Right ventricle myocardium superior (tissue), 1 donor: Measurements from ENCODE around the gene ZFP62. TPM values are rescaled to one million over a fixed set of nuclear protein-coding genes. Genes with fewer than 3 reads are reported as not detected.
"Not testable (repeated sequence)": the region's sequence is repeated elsewhere in the genome, so short reads cannot be mapped to it uniquely, and the experiment has no call there.

Experiments used
- ATAC-seq: fragments of 200-7000 bp; cut with Tn5 transposase; one replicate; pipeline ENCODE4 v1.9.1; 2020; ENCODE audit warnings: mild to moderate bottlenecking; ENCODE audit not compliant: poor library complexity
- DNase-seq: peaks from one replicate; pipeline ENCODE4 v3.0.0-alpha.2; 2020
- intact Hi-C: fragments of 100-400 bp; cut with DNase I; formaldehyde crosslinking; loops from one replicate; pipeline ENCODE4 v1.11.2; 2022
- long read RNA-seq: library from polyadenylated mRNA; unstranded; transcript quantifications from one replicate; pipeline ENCODE4 v2.0.0, GENCODE V29; 2021
- total RNA-seq: library from RNA; stranded (reverse); fragmentation: NEBNext Ultra II Directional; extraction: Animal tissue kit (Norgen Biotek cat#: 25700); gene quantifications from one replicate; pipeline ENCODE4 v1.2.1, GENCODE V29; 2021
- donor health status: DM: no; HTN: yes; CAD: no; lungs with severe emphysema.

ZFP62 gene
- 16.6 TPM for total RNA-seq
- long read RNA-seq, partial matches to known transcripts: 1 of 16 reads
- long read RNA-seq, other reads (novel, unspliced or antisense): 7 of 16 reads

GRCh38 chr5:180860887-180861822 lies at the start of gene ZFP62:
TSS of gene ZFP62 (minus strand) at chr5:180861276. CDS start at chr5:180861219, 57 bp downstream.
- ATAC-seq: peak; percentile 98
- intact Hi-C loops: loop anchor here (2.0 to 5.0 kb wide), 2 partner anchors 59 to 76 kb away; partner anchors contain the start of gene MGAT1
- peak; percentile 93 for DNase-seq

DNA sequence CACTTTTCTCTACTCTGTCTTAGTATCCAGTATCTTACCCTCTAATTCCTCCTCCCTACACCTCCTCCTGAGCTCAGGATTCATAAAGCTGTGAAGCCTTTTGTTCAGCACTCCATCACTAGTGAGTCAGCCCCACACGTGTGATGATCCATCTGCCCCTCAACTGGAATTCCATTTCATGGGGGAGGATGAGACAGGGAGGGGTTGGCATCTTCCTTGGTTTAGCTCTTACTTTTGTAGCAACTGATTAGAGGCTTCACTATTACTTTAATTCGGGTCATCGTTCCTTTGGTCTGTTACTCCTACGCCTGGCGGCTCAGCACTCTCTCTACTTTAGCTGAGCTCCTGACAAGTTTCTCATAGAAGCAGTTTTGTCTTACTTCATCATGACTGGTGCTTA lies 49.7 kb upstream of the ZFP62 start:
- intact Hi-C loops: no loop called here
- no peak for ATAC-seq
- DNase-seq: no peak

- ATAC-seq (no peak), DNase-seq (no peak)
- intact Hi-C loops: no loop called here
These were observed 49.1 kb upstream of the ZFP62 start for GRCh38 chr5:180910182-180910581.

GRCh38 chr5:180909782-180910181 lies 48.7 kb upstream of the ZFP62 start:
- intact Hi-C loops: no loop called here

GRCh38 chr5:180908998-180909731 lies 48.1 kb upstream of the ZFP62 start:
- ATAC-seq (no peak), DNase-seq (no peak)
- intact Hi-C loops: no loop called here

More at GRCh38 chr5:180909782-180910181, 48.7 kb upstream of the ZFP62 start:
- ATAC-seq (no peak), DNase-seq (no peak)

DNA sequence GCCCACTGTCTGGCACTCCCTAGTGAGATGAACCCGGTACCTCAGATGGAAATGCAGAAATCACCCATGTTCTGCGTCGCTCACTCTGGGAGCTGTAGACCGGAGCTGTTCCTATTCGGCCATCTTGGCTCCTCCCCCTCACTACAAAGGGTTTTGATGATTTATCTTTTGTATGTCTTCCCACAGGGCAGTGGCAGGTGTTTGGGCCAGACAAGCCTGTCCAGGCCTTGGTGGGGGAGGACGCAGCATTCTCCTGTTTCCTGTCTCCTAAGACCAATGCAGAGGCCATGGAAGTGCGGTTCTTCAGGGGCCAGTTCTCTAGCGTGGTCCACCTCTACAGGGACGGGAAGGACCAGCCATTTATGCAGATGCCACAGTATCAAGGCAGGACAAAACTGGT lies 47.3 kb upstream of the ZFP62 start:
- ATAC-seq: no peak
- no peak for DNase-seq
- intact Hi-C loops: no loop called here

GRCh38 chr5:180901319-180902009 lies 40.4 kb upstream of the ZFP62 start:
- intact Hi-C loops: no loop called here
- ATAC-seq: no peak

DNA sequence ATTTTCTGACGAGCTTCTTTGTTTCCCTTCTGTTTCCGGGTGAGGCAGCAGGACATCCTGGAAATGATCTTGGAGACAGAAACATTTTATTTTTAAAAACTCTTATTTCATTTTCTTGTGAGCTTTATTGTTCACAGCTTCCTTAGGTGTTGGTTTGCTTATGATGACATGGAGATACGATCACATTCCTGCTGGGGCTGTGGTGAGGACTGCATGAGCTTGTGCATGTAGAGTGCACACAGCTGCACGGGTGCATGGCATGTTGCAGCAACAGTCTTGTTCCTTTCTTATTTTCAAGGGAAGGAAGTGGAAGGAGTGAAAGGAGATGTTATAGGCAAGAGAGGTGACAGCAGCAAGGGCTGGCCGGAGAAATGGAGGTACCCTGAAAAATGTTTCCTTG lies 39.1 kb upstream of the ZFP62 start:
- intact Hi-C loops: no loop called here
- DNase-seq (no peak), ATAC-seq (no peak)

More at GRCh38 chr5:180901319-180902009, 40.4 kb upstream of the ZFP62 start:
- DNase-seq: no peak

- DNase-seq: no peak
- ATAC-seq: no peak
- intact Hi-C loops: no loop called here
These were observed 37.7 kb upstream of the ZFP62 start, which contains the start of gene BTNL8 for GRCh38 chr5:180898621-180899246. TSS of gene BTNL8 (plus strand) at chr5:180899159. CDS start at chr5:180899311, 152 bp downstream.

DNA sequence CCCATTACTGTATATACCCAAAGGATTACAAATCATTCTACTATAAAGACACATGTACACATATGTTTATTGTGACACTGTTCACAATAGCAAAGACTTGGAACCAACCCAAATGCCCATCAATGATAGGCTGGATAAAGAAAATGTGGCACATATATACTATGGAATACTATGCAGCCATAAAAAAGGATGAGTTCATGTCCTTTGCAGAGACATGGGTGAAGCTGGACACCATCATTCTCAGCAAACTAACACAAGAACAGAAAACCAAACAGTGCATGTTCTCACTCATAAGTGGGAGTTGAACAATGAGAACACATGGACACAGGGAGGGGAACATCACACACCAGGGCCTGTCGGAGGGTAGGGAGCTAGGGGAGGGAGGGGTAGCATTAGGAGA lies 34.3 kb upstream of the ZFP62 start:
- intact Hi-C loops, ATAC-seq, DNase-seq: not testable (repeated sequence)

DNA sequence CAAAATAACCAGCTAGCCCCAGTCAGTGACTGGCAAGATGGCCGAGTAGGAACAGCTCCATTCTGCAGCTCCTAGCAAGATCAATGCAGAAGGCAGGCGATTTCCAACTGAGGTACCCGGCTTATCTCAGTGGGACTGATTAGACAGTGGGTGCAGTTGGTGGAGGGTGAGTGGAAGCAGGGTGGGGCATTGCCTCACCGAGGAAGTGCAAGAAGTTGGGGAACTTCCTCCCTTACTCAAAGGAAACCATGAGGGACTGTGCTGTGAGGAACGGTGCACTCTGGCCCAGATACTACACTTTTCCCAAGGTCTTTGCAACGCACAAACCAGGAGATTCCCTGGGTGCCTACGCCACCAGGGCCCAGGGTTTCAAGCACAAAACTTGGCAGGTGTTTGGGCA lies 28.3 kb upstream of the ZFP62 start:
- ATAC-seq (no peak), DNase-seq (no peak)
- intact Hi-C loops: no loop called here

DNA sequence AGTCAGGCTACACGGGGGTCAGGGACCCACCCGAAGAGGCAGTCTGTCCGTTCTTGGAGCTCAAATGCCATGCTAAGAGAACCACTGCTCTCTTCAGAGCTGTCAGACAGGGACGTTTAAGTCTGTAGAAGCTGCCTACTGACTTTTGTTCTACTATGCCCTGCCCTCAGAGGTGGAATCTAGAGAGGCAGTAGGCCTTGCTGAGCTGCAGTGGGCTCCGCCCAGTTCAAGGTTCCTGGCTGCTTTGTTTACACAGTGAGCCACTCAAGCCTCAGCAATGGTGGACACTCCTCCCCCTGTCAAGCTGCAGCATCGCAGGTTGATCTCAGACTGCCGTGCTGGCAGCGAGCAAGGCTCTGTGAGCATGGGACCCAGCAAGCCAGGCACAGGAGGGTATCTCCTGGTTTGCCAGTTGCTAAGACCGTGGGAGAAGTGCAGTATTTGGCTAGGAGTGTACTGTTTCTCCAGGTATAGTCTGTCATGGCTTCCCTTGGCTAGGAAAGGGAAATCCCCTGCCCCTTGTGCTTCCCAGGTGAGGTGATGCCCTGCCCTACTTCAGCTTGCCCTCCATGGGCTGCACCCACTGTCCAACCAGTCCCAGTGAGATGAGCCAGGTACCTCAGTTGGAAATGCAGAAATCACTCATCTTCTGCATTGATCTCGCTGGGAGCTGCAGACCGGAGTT lies 24.9 kb upstream of the ZFP62 start:
- DNase-seq, ATAC-seq, intact Hi-C loops: not testable (repeated sequence)

DNA sequence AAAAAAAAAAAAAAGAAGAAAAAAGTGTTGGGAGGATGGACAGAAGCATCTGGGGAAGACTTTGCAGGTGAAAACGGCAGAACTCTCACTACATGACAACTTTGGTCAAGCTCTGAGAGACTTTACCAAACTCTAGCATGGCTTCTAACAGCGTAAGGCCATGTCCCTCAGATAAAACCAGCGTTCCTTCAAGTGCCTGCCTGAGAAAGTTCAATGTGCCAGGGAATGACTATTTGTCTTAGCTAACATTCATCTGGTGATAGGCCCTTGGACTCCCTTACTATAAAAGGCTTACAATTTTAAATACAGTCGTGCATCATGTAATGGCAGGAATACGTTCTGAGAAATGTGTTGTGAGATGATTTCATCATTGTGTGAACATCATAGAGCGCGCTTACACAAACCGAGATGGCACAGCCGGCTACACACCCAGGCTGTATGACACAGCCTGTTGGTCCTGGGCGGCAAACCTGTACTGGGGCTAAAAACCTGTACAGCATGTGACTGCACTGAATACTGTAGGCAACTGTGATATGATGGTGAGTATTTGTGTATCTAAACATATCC lies 14.9 kb upstream of the ZFP62 start:
- intact Hi-C loops: loop anchor here (10.0 kb wide), 1 partner anchor 159 kb away; no protein-coding TSS in a partner anchor
- ATAC-seq (no peak), DNase-seq (no peak)

- no peak for ATAC-seq
- intact Hi-C loops: loop anchor here (10.0 kb wide), 1 partner anchor 160 kb away; no protein-coding TSS in a partner anchor
These were observed 13.9 kb upstream of the ZFP62 start for GRCh38 chr5:180874804-180875582.

GRCh38 chr5:180873615-180874520 lies 12.8 kb upstream of the ZFP62 start:
- DNase-seq (no peak), ATAC-seq (peak; percentile 57)
- intact Hi-C loops: loop anchor here (10.0 kb wide), 1 partner anchor 161 kb away; no protein-coding TSS in a partner anchor

More at GRCh38 chr5:180874804-180875582, 13.9 kb upstream of the ZFP62 start:
- DNase-seq: no peak
